ENCODE data around the gene NRF1.

Gene NRF1

DNA sequence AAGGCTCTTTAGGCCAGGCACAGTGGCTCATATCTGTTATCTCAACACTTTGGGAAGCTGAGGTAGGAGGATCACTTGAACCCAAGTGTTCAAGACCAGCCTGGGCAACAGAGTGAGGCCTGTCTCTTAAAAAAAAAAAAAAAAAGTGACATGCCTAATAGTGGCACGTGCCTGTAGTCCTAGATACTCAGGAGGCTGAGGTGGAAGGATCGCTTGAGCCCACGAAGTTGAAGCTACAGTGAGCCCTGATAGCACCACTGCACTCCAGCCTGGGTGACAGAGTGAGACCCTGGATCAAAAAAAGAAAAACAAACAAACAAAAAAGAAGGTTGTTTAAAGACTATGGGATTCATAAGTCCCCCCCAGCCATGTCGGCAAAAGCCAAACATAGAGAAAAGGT is 42.2 kb upstream of the NRF1 start:
- TF ChIP-seq NFIC (IDR thresholded peaks at IDR 0.05) (no peak), ZBTB7A (IDR thresholded peaks at IDR 0.05; ENCODE audit: low read depth) (no peak), TCF12 (IDR thresholded peaks at IDR 0.05; ENCODE audit: low read depth) (no peak), FOXM1 (IDR thresholded peaks at IDR 0.05; ENCODE audit: borderline replicate concordance, low read depth) (no peak), TEAD4 (IDR thresholded peaks at IDR 0.05) (no peak)

DNA sequence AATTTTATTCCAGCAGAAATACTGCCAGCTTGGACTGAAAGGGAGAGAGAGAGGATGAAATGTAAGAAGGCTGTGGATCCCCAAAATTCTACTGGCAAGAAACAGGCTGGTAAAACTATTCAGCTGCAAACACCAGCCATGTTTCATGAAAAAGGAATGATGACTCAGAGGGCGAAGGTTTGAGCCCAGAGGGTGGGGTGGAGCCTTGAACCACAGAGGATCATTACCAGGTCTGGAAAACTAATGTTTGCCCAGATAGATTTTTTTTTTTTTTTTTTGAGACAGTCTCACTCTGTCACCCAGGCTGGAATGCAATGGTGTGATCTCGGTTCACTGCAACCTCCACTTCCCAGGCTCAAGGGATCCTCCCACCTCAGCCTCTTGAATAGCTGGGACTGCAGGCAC is 41.7 kb upstream of the NRF1 start:
- no peak for TF ChIP-seq CREB1 (IDR thresholded peaks at IDR 0.05; ENCODE audit: low read depth)
- TF ChIP-seq YY1 (IDR thresholded peaks at IDR 0.05; ENCODE audit: low read depth), result no peak
- no peak for TF ChIP-seq CEBPB (IDR thresholded peaks at IDR 0.05)
- TF ChIP-seq, protein P1, sequence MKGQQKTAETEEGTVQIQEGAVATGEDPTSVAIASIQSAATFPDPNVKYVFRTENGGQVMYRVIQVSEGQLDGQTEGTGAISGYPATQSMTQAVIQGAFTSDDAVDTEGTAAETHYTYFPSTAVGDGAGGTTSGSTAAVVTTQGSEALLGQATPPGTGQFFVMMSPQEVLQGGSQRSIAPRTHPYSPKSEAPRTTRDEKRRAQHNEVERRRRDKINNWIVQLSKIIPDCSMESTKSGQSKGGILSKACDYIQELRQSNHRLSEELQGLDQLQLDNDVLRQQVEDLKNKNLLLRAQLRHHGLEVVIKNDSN (IDR thresholded peaks at IDR 0.05), result no peak
- no peak for TF ChIP-seq TAF1 (IDR thresholded peaks at IDR 0.05; ENCODE audit: low read depth)
- TF ChIP-seq TCF12 (IDR thresholded peaks at IDR 0.05; ENCODE audit: low read depth), result no peak
- no peak for TF ChIP-seq FOXM1 (IDR thresholded peaks at IDR 0.05; ENCODE audit: borderline replicate concordance, low read depth)
- TF ChIP-seq, protein P2, sequence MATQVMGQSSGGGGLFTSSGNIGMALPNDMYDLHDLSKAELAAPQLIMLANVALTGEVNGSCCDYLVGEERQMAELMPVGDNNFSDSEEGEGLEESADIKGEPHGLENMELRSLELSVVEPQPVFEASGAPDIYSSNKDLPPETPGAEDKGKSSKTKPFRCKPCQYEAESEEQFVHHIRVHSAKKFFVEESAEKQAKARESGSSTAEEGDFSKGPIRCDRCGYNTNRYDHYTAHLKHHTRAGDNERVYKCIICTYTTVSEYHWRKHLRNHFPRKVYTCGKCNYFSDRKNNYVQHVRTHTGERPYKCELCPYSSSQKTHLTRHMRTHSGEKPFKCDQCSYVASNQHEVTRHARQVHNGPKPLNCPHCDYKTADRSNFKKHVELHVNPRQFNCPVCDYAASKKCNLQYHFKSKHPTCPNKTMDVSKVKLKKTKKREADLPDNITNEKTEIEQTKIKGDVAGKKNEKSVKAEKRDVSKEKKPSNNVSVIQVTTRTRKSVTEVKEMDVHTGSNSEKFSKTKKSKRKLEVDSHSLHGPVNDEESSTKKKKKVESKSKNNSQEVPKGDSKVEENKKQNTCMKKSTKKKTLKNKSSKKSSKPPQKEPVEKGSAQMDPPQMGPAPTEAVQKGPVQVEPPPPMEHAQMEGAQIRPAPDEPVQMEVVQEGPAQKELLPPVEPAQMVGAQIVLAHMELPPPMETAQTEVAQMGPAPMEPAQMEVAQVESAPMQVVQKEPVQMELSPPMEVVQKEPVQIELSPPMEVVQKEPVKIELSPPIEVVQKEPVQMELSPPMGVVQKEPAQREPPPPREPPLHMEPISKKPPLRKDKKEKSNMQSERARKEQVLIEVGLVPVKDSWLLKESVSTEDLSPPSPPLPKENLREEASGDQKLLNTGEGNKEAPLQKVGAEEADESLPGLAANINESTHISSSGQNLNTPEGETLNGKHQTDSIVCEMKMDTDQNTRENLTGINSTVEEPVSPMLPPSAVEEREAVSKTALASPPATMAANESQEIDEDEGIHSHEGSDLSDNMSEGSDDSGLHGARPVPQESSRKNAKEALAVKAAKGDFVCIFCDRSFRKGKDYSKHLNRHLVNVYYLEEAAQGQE (IDR thresholded peaks at IDR 0.05; ENCODE audit: low read depth), result no peak
- no peak for TF ChIP-seq EP300 (IDR thresholded peaks at IDR 0.05; ENCODE audit: borderline replicate concordance)
- TF ChIP-seq TEAD4 (IDR thresholded peaks at IDR 0.05), result no peak
- no peak for TF ChIP-seq ZBTB7A (IDR thresholded peaks at IDR 0.05; ENCODE audit: low read depth)

DNA sequence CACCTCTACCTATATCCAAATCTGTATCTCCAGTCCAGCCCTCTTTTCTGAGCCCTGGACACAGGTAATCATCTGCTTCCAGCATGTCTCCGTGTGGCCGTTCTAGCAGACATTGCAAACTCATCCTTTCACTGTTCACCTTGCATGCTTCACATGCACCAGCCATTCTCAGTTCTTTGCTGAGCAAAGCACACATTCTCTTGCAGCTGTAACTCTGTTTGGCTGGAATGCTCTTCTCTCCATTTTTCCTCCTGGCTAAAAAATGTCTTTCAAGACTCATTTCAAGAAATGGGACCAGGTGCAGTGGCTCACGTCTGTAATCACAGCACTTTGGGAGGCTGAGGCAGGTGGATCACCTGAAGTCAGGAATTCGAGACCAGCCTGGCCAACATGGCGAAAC is 40.3 kb upstream of the NRF1 start:
- TF ChIP-seq, protein P2 (IDR thresholded peaks at IDR 0.05; ENCODE audit: low read depth), result no peak
- TF ChIP-seq, protein P1 (IDR thresholded peaks at IDR 0.05), result no peak
- no peak for TF ChIP-seq YY1 (IDR thresholded peaks at IDR 0.05; ENCODE audit: low read depth)
- TF ChIP-seq TCF12 (IDR thresholded peaks at IDR 0.05; ENCODE audit: low read depth), result no peak
- no peak for TF ChIP-seq ZBTB7A (IDR thresholded peaks at IDR 0.05; ENCODE audit: low read depth)
- TF ChIP-seq NFIC (IDR thresholded peaks at IDR 0.05), result no peak
- TF ChIP-seq EP300 (IDR thresholded peaks at IDR 0.05; ENCODE audit: borderline replicate concordance), result no peak
- no peak for TF ChIP-seq RAD21 (IDR thresholded peaks at IDR 0.05; ENCODE audit: low read depth)
- TF ChIP-seq FOXM1 (IDR thresholded peaks at IDR 0.05; ENCODE audit: borderline replicate concordance, low read depth), result no peak
- TF ChIP-seq TAF1 (IDR thresholded peaks at IDR 0.05; ENCODE audit: low read depth), result no peak
- TF ChIP-seq EGR1 (IDR thresholded peaks at IDR 0.05), result no peak
- TF ChIP-seq CREB1 (IDR thresholded peaks at IDR 0.05; ENCODE audit: low read depth), result no peak
- no peak for TF ChIP-seq CEBPB (IDR thresholded peaks at IDR 0.05)
- TF ChIP-seq TEAD4 (IDR thresholded peaks at IDR 0.05), result no peak
- TF ChIP-seq, protein P3, sequence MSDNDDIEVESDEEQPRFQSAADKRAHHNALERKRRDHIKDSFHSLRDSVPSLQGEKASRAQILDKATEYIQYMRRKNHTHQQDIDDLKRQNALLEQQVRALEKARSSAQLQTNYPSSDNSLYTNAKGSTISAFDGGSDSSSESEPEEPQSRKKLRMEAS (IDR thresholded peaks at IDR 0.05), result no peak

DNA sequence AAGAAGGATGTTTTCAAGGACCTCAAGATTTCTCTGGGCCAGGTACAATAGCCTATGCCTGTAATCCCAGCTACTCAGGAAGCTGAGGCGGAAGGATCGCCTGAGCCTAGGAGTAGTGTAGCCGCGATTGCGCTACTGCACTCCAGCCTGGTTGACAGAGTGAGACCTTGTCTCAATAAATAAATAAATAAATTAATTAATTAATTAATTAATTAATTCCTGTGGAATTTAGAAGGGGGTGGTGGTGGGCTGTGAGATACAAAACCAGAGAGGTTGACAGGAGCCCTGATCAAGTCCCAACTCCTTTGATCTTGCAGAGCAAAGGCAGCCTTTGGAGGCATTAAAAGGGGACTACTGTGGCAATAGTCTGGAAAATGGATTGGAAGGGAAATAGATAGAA is 39.3 kb upstream of the NRF1 start:
- TF ChIP-seq ZBTB7A (IDR thresholded peaks at IDR 0.05; ENCODE audit: low read depth) (no peak), CEBPB (IDR thresholded peaks at IDR 0.05) (no peak), EGR1 (IDR thresholded peaks at IDR 0.05) (no peak), FOXM1 (IDR thresholded peaks at IDR 0.05; ENCODE audit: borderline replicate concordance, low read depth) (no peak), TAF1 (IDR thresholded peaks at IDR 0.05; ENCODE audit: low read depth) (no peak), CREB1 (IDR thresholded peaks at IDR 0.05; ENCODE audit: low read depth) (no peak), NFIC (IDR thresholded peaks at IDR 0.05) (no peak)

DNA sequence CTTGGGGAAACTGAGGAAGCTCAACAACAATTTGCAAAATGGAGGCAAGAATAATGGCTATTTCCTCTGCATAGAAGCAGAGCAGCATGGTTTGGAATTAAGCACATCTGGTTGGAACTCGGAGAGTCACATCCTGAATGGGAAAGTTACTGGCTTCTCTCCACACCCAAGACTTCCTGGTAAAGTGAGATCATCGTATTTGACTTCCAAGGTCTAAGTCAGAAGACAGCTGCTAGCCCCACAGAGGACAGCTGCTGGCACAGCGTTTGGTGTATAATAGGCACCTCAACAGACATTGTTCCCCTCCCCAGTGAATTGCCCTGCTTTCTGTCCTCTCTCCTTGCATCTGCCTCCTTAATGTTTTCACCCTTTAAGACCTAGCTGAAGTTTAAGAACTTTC is 37.0 kb upstream of the NRF1 start:
- TF ChIP-seq, protein P3 (IDR thresholded peaks at IDR 0.05), result no peak
- TF ChIP-seq ZBTB7A (IDR thresholded peaks at IDR 0.05; ENCODE audit: low read depth) (no peak), TCF12 (IDR thresholded peaks at IDR 0.05; ENCODE audit: low read depth) (no peak), CREB1 (IDR thresholded peaks at IDR 0.05; ENCODE audit: low read depth) (no peak), CEBPB (IDR thresholded peaks at IDR 0.05) (no peak), TAF1 (IDR thresholded peaks at IDR 0.05; ENCODE audit: low read depth) (no peak), YY1 (IDR thresholded peaks at IDR 0.05; ENCODE audit: low read depth) (no peak), TEAD4 (IDR thresholded peaks at IDR 0.05) (no peak), RAD21 (IDR thresholded peaks at IDR 0.05; ENCODE audit: low read depth) (no peak), FOXM1 (IDR thresholded peaks at IDR 0.05; ENCODE audit: borderline replicate concordance, low read depth) (no peak), EP300 (IDR thresholded peaks at IDR 0.05; ENCODE audit: borderline replicate concordance) (no peak), EGR1 (IDR thresholded peaks at IDR 0.05) (no peak), NFIC (IDR thresholded peaks at IDR 0.05) (no peak)
- TF ChIP-seq, protein P1 (IDR thresholded peaks at IDR 0.05), result no peak
- TF ChIP-seq, protein P2 (IDR thresholded peaks at IDR 0.05; ENCODE audit: low read depth), result no peak

Measured in Ishikawa (cell line).